HL-60 (cell line): ENCODE data around the gene TNRC18.
A peak's percentile ranks its signal among the peaks of the same experiment; 100 is the strongest.

ENCODE experiments used
- DNase-seq, 2 experiments: peaks; one replicate each; pipeline ENCODE4 v3.0.0-alpha.2; 2010 to 2020; ENCODE audit warnings: low read depth in 1 of 2, low spot score in 1 of 2
- H3K27ac ChIP-seq: fragments of 250-450 bp; sonication (Bioruptor Pico); replicated peaks from 2 replicates; pipeline ENCODE4 v1.5.1; 2020; ENCODE audit warnings: mild to moderate bottlenecking, moderate library complexity
- H3K27me3 ChIP-seq: fragments of 250-450 bp; sonication (Bioruptor Pico); 2 replicates; pipeline ENCODE4 v1.5.1; 2021; ENCODE audit warnings: mild to moderate bottlenecking, moderate library complexity; ENCODE audit not compliant: insufficient read depth, poor library complexity, severe bottlenecking
- H3K4me3 ChIP-seq: replicated peaks from 2 replicates; pipeline ENCODE4 v1.5.1; 2011; ENCODE audit warnings: mild to moderate bottlenecking, control low read depth, low read length; ENCODE audit not compliant: insufficient read depth
- GABPA ChIP-seq: IDR thresholded peaks from 2 replicates; pipeline ENCODE4 v1.6.1; 2012; ENCODE audit warnings: low read depth
- POLR2AphosphoS5 ChIP-seq: IDR thresholded peaks from 2 replicates; pipeline ENCODE4 v1.6.1; 2012; ENCODE audit warnings: low read depth
- SPI1 ChIP-seq: IDR thresholded peaks from 2 replicates; pipeline ENCODE4 v1.6.1; 2012; ENCODE audit warnings: low read depth, mild to moderate bottlenecking, borderline replicate concordance
- TF ChIP-seq, protein P1 (sequence below): IDR thresholded peaks from 2 replicates; pipeline ENCODE4 v1.6.1; 2012; ENCODE audit warnings: low read depth; ENCODE audit not compliant: insufficient replicate concordance
- TF ChIP-seq, protein P2 (sequence below): IDR thresholded peaks from one replicate; pipeline ENCODE4 v1.5.1; 2011; ENCODE audit warnings: low read length, control low read depth, inconsistent platforms; ENCODE audit not compliant: insufficient read depth

Gene TNRC18

DNA sequence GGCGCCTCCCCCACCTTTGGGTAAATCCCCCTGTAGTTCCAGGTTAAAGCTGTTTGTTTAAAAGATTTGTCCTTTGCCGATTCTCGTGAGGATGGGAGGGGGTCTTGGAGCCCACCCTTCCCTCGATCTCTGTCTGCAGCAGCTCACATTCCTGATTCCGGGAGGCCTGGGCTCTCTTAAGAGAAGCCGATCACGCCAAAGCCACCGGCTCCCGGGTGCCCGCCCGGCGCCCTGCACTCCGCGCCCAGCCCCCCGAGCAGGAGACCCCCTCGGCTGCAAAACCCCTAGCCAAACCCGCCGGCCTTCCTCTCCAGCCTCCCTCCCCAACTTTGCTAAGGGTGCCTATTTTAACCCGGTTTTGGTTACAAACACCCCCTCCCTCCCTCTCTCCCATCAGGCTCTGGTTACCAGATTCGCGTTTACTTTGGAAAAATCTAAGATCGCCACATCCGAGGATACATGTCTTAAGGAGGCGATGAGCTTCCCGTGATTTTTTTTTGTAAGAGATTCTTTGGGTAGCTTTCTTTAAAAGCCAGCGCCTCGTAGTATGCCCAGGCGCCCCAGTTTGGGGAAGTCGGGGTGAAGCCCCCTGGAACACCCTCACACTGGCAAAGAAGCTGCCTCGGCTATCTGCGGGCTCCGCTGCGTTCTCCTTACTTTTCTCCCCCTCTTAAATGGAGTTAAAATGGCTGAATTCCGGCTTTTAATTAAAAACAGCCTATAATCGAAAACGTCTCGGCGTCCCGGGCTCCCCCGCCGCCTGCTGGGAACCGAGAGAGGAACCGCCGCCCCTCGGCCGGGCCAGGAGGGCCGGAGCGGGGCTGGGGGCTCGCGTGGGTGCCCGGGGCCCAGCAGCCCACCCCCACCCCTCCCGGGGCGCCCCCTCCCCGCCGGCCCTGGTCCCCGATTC lies 983 bp downstream of the TNRC18 start:
- Histone ChIP-seq H3K27me3 (no peaks in the 10 kb centered on the region), H3K4me3 (peak overlapping the region; percentile 77), H3K27ac (peak overlapping the region; percentile 97)
- DNase-seq = peak in 1 of 2 experiments; percentile 26
- peak; percentile 51; the same call in 1 of the 2 replicates for TF ChIP-seq SPI1
- TF ChIP-seq, protein P1, sequence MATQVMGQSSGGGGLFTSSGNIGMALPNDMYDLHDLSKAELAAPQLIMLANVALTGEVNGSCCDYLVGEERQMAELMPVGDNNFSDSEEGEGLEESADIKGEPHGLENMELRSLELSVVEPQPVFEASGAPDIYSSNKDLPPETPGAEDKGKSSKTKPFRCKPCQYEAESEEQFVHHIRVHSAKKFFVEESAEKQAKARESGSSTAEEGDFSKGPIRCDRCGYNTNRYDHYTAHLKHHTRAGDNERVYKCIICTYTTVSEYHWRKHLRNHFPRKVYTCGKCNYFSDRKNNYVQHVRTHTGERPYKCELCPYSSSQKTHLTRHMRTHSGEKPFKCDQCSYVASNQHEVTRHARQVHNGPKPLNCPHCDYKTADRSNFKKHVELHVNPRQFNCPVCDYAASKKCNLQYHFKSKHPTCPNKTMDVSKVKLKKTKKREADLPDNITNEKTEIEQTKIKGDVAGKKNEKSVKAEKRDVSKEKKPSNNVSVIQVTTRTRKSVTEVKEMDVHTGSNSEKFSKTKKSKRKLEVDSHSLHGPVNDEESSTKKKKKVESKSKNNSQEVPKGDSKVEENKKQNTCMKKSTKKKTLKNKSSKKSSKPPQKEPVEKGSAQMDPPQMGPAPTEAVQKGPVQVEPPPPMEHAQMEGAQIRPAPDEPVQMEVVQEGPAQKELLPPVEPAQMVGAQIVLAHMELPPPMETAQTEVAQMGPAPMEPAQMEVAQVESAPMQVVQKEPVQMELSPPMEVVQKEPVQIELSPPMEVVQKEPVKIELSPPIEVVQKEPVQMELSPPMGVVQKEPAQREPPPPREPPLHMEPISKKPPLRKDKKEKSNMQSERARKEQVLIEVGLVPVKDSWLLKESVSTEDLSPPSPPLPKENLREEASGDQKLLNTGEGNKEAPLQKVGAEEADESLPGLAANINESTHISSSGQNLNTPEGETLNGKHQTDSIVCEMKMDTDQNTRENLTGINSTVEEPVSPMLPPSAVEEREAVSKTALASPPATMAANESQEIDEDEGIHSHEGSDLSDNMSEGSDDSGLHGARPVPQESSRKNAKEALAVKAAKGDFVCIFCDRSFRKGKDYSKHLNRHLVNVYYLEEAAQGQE = no peak

- no peaks in the 10 kb centered on the region for H3K27me3 ChIP-seq
- TF ChIP-seq, protein P2, sequence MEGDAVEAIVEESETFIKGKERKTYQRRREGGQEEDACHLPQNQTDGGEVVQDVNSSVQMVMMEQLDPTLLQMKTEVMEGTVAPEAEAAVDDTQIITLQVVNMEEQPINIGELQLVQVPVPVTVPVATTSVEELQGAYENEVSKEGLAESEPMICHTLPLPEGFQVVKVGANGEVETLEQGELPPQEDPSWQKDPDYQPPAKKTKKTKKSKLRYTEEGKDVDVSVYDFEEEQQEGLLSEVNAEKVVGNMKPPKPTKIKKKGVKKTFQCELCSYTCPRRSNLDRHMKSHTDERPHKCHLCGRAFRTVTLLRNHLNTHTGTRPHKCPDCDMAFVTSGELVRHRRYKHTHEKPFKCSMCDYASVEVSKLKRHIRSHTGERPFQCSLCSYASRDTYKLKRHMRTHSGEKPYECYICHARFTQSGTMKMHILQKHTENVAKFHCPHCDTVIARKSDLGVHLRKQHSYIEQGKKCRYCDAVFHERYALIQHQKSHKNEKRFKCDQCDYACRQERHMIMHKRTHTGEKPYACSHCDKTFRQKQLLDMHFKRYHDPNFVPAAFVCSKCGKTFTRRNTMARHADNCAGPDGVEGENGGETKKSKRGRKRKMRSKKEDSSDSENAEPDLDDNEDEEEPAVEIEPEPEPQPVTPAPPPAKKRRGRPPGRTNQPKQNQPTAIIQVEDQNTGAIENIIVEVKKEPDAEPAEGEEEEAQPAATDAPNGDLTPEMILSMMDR = no peak
- no peak for TF ChIP-seq SPI1
- TF ChIP-seq, protein P1 = no peak
- no peak for TF ChIP-seq POLR2AphosphoS5
- TF ChIP-seq GABPA = no peak
- peak in 1 of 2 experiments; percentile 28 for DNase-seq
- H3K27ac ChIP-seq = peak overlapping the region; percentile 97
- H3K4me3 ChIP-seq = peak overlapping the region; percentile 77
Measured at GRCh38 chr7:5421714-5422395, 1.8 kb downstream of the TNRC18 start.

- H3K4me3 ChIP-seq = peak overlapping the region; percentile 77
- peak overlapping the region; percentile 97 for H3K27ac ChIP-seq
- no peaks in the 10 kb centered on the region for H3K27me3 ChIP-seq
- peak in 1 of 2 experiments; percentile 24 for DNase-seq
- TF ChIP-seq, protein P1 = no peak
- TF ChIP-seq SPI1 (no peak), GABPA (no peak), POLR2AphosphoS5 (no peak)
- TF ChIP-seq, protein P2 = no peak
Measured at GRCh38 chr7:5420881-5421713, 2.5 kb downstream of the TNRC18 start.
